ENCODE results near the gene KPNA3. TPM values are rescaled to one million over a fixed set of nuclear protein-coding genes. Genes with fewer than 3 reads are reported as not detected.

KPNA3 gene
- polyA plus RNA-seq, 1 donor from 2014 or later = 41.7 TPM

DNA sequence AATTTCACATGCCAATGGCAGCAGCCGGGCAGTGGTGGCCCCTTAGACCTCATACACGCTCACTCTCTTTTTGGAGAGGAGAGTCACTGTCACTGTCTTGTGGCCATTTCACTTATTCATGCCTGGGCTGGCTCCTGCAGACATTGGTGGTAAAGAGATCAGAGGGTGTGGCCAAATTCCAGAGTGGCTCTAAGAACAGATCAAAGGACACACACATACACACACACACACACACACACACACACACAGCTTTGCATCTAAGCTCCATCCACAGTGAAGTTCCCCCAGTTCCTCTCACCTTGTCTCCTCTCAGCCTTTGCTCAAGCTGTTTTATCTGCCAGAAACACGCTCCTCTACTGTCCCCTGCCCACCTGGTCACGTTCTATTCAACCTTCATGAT, 46.5 kb upstream of the KPNA3 start:
- TF ChIP-seq, protein P1, sequence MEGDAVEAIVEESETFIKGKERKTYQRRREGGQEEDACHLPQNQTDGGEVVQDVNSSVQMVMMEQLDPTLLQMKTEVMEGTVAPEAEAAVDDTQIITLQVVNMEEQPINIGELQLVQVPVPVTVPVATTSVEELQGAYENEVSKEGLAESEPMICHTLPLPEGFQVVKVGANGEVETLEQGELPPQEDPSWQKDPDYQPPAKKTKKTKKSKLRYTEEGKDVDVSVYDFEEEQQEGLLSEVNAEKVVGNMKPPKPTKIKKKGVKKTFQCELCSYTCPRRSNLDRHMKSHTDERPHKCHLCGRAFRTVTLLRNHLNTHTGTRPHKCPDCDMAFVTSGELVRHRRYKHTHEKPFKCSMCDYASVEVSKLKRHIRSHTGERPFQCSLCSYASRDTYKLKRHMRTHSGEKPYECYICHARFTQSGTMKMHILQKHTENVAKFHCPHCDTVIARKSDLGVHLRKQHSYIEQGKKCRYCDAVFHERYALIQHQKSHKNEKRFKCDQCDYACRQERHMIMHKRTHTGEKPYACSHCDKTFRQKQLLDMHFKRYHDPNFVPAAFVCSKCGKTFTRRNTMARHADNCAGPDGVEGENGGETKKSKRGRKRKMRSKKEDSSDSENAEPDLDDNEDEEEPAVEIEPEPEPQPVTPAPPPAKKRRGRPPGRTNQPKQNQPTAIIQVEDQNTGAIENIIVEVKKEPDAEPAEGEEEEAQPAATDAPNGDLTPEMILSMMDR (IDR thresholded peaks at IDR 0.05; ENCODE audit: poor library complexity, severe bottlenecking) = no peak
- TF ChIP-seq MXI1 (conservative IDR thresholded peaks at IDR 0.05; ENCODE audit: poor library complexity, severe bottlenecking) (no peak), POLR2AphosphoS5 (IDR thresholded peaks at IDR 0.05) (no peak), EP300 (conservative IDR thresholded peaks at IDR 0.05; ENCODE audit: poor library complexity, severe bottlenecking) (no peak), RAD21 (conservative IDR thresholded peaks at IDR 0.05) (no peak), TAF1 (IDR thresholded peaks at IDR 0.05; ENCODE audit: low read depth) (no peak), SMC3 (conservative IDR thresholded peaks at IDR 0.05; ENCODE audit: poor library complexity) (no peak), EZH2 (IDR thresholded peaks at IDR 0.05; ENCODE audit: borderline replicate concordance, insufficient read depth, low read length, poor library complexity, severe bottlenecking) (no peak)
- TF ChIP-seq, protein P2, sequence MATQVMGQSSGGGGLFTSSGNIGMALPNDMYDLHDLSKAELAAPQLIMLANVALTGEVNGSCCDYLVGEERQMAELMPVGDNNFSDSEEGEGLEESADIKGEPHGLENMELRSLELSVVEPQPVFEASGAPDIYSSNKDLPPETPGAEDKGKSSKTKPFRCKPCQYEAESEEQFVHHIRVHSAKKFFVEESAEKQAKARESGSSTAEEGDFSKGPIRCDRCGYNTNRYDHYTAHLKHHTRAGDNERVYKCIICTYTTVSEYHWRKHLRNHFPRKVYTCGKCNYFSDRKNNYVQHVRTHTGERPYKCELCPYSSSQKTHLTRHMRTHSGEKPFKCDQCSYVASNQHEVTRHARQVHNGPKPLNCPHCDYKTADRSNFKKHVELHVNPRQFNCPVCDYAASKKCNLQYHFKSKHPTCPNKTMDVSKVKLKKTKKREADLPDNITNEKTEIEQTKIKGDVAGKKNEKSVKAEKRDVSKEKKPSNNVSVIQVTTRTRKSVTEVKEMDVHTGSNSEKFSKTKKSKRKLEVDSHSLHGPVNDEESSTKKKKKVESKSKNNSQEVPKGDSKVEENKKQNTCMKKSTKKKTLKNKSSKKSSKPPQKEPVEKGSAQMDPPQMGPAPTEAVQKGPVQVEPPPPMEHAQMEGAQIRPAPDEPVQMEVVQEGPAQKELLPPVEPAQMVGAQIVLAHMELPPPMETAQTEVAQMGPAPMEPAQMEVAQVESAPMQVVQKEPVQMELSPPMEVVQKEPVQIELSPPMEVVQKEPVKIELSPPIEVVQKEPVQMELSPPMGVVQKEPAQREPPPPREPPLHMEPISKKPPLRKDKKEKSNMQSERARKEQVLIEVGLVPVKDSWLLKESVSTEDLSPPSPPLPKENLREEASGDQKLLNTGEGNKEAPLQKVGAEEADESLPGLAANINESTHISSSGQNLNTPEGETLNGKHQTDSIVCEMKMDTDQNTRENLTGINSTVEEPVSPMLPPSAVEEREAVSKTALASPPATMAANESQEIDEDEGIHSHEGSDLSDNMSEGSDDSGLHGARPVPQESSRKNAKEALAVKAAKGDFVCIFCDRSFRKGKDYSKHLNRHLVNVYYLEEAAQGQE (IDR thresholded peaks at IDR 0.05; ENCODE audit: borderline replicate concordance) = no peak
- no peaks in the 10 kb centered on the region for H3K9me2 ChIP-seq (ENCODE audit: insufficient read depth, low read length)
- no peak overlapping the region for H3K9ac ChIP-seq (ENCODE audit: low read length)
- no peaks in the 10 kb centered on the region for H3K79me2 ChIP-seq (replicated peaks; ENCODE audit: insufficient read depth, low read length)
- H3K4me2 ChIP-seq (ENCODE audit: low read length) = no peak overlapping the region
- H3K36me3 ChIP-seq (ENCODE audit: insufficient read depth, low read length) = no peaks in the 10 kb centered on the region
- H3F3A ChIP-seq (ENCODE audit: insufficient read depth, low read length, poor library complexity, severe bottlenecking) = no peaks in the 10 kb centered on the region
- H3K27me3 ChIP-seq (ENCODE audit: insufficient read depth, low read depth, low read length) = no peaks in the 10 kb centered on the region
- no peaks in the 10 kb centered on the region for H4K20me1 ChIP-seq (ENCODE audit: insufficient read depth)
- H3K4me3 ChIP-seq (ENCODE audit: low read length) = no peak overlapping the region
- H2AFZ ChIP-seq (ENCODE audit: low read depth, low read length) = no peak overlapping the region
- H3K9me3 ChIP-seq (ENCODE audit: low read length) = no peaks in the 10 kb centered on the region
- H3K27ac ChIP-seq (ENCODE audit: low read length) = no peak overlapping the region

DNA sequence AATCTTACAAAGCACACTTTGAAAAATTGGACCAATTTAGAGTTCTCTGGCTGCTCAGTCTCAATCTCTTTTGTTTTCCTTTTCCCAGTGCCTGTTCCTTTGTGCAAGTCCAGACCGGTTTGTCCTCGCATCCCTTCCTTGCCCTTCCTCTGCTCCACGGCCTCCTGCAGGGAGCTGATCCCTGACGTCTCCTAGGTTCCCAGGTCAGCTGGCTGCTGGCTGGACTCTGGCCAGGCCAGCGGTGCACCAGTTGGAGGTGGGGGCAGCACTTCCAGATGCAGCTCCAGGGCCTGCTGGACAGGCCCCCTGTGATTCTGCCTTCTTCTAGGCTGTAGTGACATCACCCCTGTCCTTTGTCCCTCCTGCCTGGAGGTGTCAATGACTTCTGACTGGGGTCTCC, 44.0 kb upstream of the KPNA3 start:
- Histone ChIP-seq H3K9me2 (ENCODE audit: insufficient read depth, low read length) (no peaks in the 10 kb centered on the region), H3K9ac (ENCODE audit: low read length) (no peak overlapping the region), H3F3A (ENCODE audit: insufficient read depth, low read length, poor library complexity, severe bottlenecking) (no peaks in the 10 kb centered on the region), H3K27ac (ENCODE audit: low read length) (no peak overlapping the region), H4K20me1 (ENCODE audit: insufficient read depth) (no peaks in the 10 kb centered on the region), H2AFZ (ENCODE audit: low read depth, low read length) (no peak overlapping the region), H3K4me2 (ENCODE audit: low read length) (no peak overlapping the region), H3K9me3 (ENCODE audit: low read length) (no peaks in the 10 kb centered on the region), H3K27me3 (ENCODE audit: insufficient read depth, low read depth, low read length) (no peaks in the 10 kb centered on the region), H3K4me3 (ENCODE audit: low read length) (no peak overlapping the region), H3K36me3 (ENCODE audit: insufficient read depth, low read length) (no peaks in the 10 kb centered on the region), H3K79me2 (replicated peaks; ENCODE audit: insufficient read depth, low read length) (no peaks in the 10 kb centered on the region)
- TF ChIP-seq TAF1 (IDR thresholded peaks at IDR 0.05; ENCODE audit: low read depth) (no peak), POLR2AphosphoS5 (IDR thresholded peaks at IDR 0.05) (no peak), EZH2 (IDR thresholded peaks at IDR 0.05; ENCODE audit: borderline replicate concordance, insufficient read depth, low read length, poor library complexity, severe bottlenecking) (no peak), EP300 (conservative IDR thresholded peaks at IDR 0.05; ENCODE audit: poor library complexity, severe bottlenecking) (no peak), MXI1 (conservative IDR thresholded peaks at IDR 0.05; ENCODE audit: poor library complexity, severe bottlenecking) (no peak), RAD21 (conservative IDR thresholded peaks at IDR 0.05) (no peak), SMC3 (conservative IDR thresholded peaks at IDR 0.05; ENCODE audit: poor library complexity) (no peak)
- TF ChIP-seq, protein P2 (IDR thresholded peaks at IDR 0.05; ENCODE audit: borderline replicate concordance) = no peak
- TF ChIP-seq, protein P1 (IDR thresholded peaks at IDR 0.05; ENCODE audit: poor library complexity, severe bottlenecking) = no peak
